HepG2 (cell line): ENCODE data around the gene TOMM22. TPM values are rescaled to one million over a fixed set of nuclear protein-coding genes. Genes with fewer than 3 reads are reported as not detected.

Experiments used
- GZF1 ChIP-seq: sonication (generic); formaldehyde crosslinking; IDR thresholded peaks from 2 replicates; pipeline ENCODE4 v1.5.1; 2020; ENCODE audit warnings: mild to moderate bottlenecking, missing genetic modification reagents
- POLR2A ChIP-seq, 2 experiments: IDR thresholded peaks; 2 replicates each; pipeline ENCODE4 v1.6.1; 2011; ENCODE audit warnings: low read depth in 2 of 2, low read length in 2 of 2, mild to moderate bottlenecking in 1 of 2, moderate library complexity in 1 of 2; ENCODE audit not compliant: insufficient read depth in 1 of 2
- RARG ChIP-seq: sonication (generic); formaldehyde crosslinking; IDR thresholded peaks from 2 replicates; pipeline ENCODE4 v1.4.0; 2020; ENCODE audit warnings: low read depth, mild to moderate bottlenecking, missing genetic modification reagents
- RBFOX2 ChIP-seq: fragments of 200-400 bp; formaldehyde crosslinking; IDR thresholded peaks from 2 replicates; pipeline ENCODE4 v1.6.1; 2017; ENCODE audit warnings: low read depth, mild to moderate bottlenecking, low read length
- TRAFD1 ChIP-seq: sonication (generic); formaldehyde crosslinking; IDR thresholded peaks from 2 replicates; pipeline ENCODE4 v1.5.1; 2020; ENCODE audit warnings: missing genetic modification reagents, mild to moderate bottlenecking, borderline replicate concordance
- ZNF318 ChIP-seq: sonication (generic); formaldehyde crosslinking; IDR thresholded peaks from 2 replicates; pipeline ENCODE4 v1.4.0; 2020; ENCODE audit warnings: mild to moderate bottlenecking, missing genetic modification reagents
- ZNF503 ChIP-seq: sonication (generic); formaldehyde crosslinking; IDR thresholded peaks from 2 replicates; pipeline ENCODE4 v1.4.0; 2020; ENCODE audit warnings: missing genetic modification reagents
- ZNF800 ChIP-seq: sonication (generic); formaldehyde crosslinking; IDR thresholded peaks from 2 replicates; pipeline ENCODE4 v1.4.0; 2020; ENCODE audit warnings: missing genetic modification reagents
- polyA plus RNA-seq, 8 experiments: library from polyadenylated mRNA; depleted of rRNA in 3 of 8; stranded (reverse) in 7 of 8; unstranded in 1 of 8; fragments of >200 nt; fragmentation: Illumina TruSeq in 4 of 8; extraction: Trizol in 4 of 8; gene quantifications; 2 replicates each; pipeline versions ENCODE4 v1.2.1 to v1.2.3, GENCODE V29; 2011 to 2016; ENCODE audit warnings: low read depth in 4 of 8, missing spikeins in 1 of 8, mixed read lengths in 1 of 8; ENCODE audit not compliant: insufficient read depth in 1 of 8
- total RNA-seq, 5 experiments: library from RNA; depleted of rRNA; stranded (reverse); fragments of >200 nt; fragmentation: Illumina TruSeq; extraction: Trizol; gene quantifications; 2 replicates each; pipeline ENCODE4 v1.2.3, GENCODE V29; 2016; ENCODE audit warnings: low read depth in 1 of 5

Gene TOMM22
- total and polyA plus RNA-seq, 2 of the 13 experiments (the other 11 are each of a cell fraction or from before 2014, with no cell fraction given) = 46.9 to 118 TPM

- TF ChIP-seq RBFOX2 (peak; percentile 3; the same call in 1 of the 2 replicates), GZF1 (CRISPR knock-in tag) (no peak), ZNF503 (CRISPR knock-in tag) (no peak), POLR2A (IDR thresholded peaks at IDR 0.05; ENCODE audit: insufficient read depth in 1 of 2, low read depth in 2 of 2, low read length in 2 of 2) (0 out of 4 replicates have a peak, but pooled peaks of 1 of the 2 experiments have one; percentile 27), RARG (CRISPR knock-in tag) (no peak), ZNF318 (CRISPR knock-in tag) (no peak), TRAFD1 (CRISPR knock-in tag) (no peak), ZNF800 (CRISPR knock-in tag) (no peak)
These were observed 3.1 kb downstream of the TOMM22 start (continued) for GRCh38 chr22:38684895-38685294.
